ENCODE results near the gene CNTN6.

The CNTN6 gene

DNA sequence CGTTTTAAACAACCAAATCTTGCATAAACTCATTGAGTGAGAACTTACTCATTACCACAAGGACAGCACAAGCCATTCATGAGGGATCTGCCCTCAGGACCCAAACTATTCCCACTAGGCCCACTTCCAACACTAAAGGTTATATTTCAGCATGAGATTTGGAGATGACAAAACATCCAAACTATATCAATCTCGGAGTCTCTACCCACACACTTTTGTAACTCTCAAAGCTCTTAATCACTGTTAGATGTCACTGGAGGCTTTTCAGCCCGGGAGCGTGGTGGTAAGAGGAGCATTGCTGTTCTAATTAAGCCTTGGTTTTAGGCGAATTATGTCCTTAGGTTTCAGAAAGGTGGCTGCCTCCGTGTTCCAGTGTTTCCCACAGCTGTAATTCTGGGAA, 86.3 kb downstream of the CNTN6 start:
- no peaks in the 10 kb centered on the region for H3K36me3 ChIP-seq (ENCODE audit: control insufficient read depth in 2 of 2, insufficient read depth in 1 of 2, low read length in 2 of 2)
- H3K4me1 ChIP-seq (ENCODE audit: control insufficient read depth, insufficient read depth, low read length) = no peaks in the 10 kb centered on the region
- ChIA-PET POLR2A (no interaction called here), CTCF (no interaction called here)
- no peak for TF ChIP-seq ZNF140 (tag by site-specific recombination; IDR thresholded peaks at IDR 0.05)
- TF ChIP-seq, protein P1, sequence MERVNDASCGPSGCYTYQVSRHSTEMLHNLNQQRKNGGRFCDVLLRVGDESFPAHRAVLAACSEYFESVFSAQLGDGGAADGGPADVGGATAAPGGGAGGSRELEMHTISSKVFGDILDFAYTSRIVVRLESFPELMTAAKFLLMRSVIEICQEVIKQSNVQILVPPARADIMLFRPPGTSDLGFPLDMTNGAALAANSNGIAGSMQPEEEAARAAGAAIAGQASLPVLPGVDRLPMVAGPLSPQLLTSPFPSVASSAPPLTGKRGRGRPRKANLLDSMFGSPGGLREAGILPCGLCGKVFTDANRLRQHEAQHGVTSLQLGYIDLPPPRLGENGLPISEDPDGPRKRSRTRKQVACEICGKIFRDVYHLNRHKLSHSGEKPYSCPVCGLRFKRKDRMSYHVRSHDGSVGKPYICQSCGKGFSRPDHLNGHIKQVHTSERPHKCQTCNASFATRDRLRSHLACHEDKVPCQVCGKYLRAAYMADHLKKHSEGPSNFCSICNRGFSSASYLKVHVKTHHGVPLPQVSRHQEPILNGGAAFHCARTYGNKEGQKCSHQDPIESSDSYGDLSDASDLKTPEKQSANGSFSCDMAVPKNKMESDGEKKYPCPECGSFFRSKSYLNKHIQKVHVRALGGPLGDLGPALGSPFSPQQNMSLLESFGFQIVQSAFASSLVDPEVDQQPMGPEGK (tag by site-specific recombination; IDR thresholded peaks at IDR 0.05) = no peak
- no peak for TF ChIP-seq ZNF785 (tag by site-specific recombination; IDR thresholded peaks at IDR 0.05)
- TF ChIP-seq SCRT2 (tag by site-specific recombination; IDR thresholded peaks at IDR 0.05) = no peak
- no peak for TF ChIP-seq ZBTB8A (tag by site-specific recombination; IDR thresholded peaks at IDR 0.05)
- no peak for TF ChIP-seq ZNF16 (tag by site-specific recombination; IDR thresholded peaks at IDR 0.05; ENCODE audit: low read depth)
- no peak for TF ChIP-seq PRDM6 (tag by site-specific recombination; IDR thresholded peaks at IDR 0.05)
- TF ChIP-seq ZNF837 (tag by site-specific recombination; IDR thresholded peaks at IDR 0.05) = no peak
- no peak for TF ChIP-seq ZNF221 (tag by site-specific recombination; IDR thresholded peaks at IDR 0.05; ENCODE audit: borderline replicate concordance)
- no peak for TF ChIP-seq ATF2 (tag by site-specific recombination; IDR thresholded peaks at IDR 0.05; ENCODE audit: low read depth)
- no peaks in the 10 kb centered on the region for H3K9me3 ChIP-seq (ENCODE audit: control insufficient read depth, insufficient read depth, low read depth, low read length)
- no peak overlapping the region for H3K4me3 ChIP-seq (ENCODE audit: low read depth, low read length)
- H3K27ac ChIP-seq (ENCODE audit: extremely low read depth, low read depth, low read length) = no peak overlapping the region

GRCh38 chr3:1183320-1184048, 90.7 kb downstream of the CNTN6 start:
- Histone ChIP-seq H3K4me1 (ENCODE audit: control insufficient read depth, insufficient read depth, low read length) (no peaks in the 10 kb centered on the region), H3K9me3 (ENCODE audit: control insufficient read depth, insufficient read depth, low read depth, low read length) (no peaks in the 10 kb centered on the region), H3K27ac (ENCODE audit: extremely low read depth, low read depth, low read length) (no peak overlapping the region), H3K36me3 (ENCODE audit: control insufficient read depth in 2 of 2, insufficient read depth in 1 of 2, low read length in 2 of 2) (no peaks in the 10 kb centered on the region), H3K4me3 (ENCODE audit: low read depth, low read length) (no peak overlapping the region)
- CTCF ChIA-PET = no interaction called here
- POLR2A ChIA-PET = no interaction called here
- TF ChIP-seq ZNF518A (tag by site-specific recombination; conservative IDR thresholded peaks at IDR 0.05; ENCODE audit: low read depth) (no peak), ZNF561 (tag by site-specific recombination; IDR thresholded peaks at IDR 0.05; ENCODE audit: borderline replicate concordance) (no peak), ZNF19 (tag by site-specific recombination; IDR thresholded peaks at IDR 0.05; ENCODE audit: low read depth) (no peak), ZNF510 (tag by site-specific recombination; IDR thresholded peaks at IDR 0.05; ENCODE audit: insufficient replicate concordance) (no peak), KLF17 (tag by site-specific recombination; IDR thresholded peaks at IDR 0.05) (no peak), ZNF629 (tag by site-specific recombination; IDR thresholded peaks at IDR 0.05) (no peak), SALL2 (tag by site-specific recombination; IDR thresholded peaks at IDR 0.05; ENCODE audit: borderline replicate concordance) (no peak), OSR2 (tag by site-specific recombination; IDR thresholded peaks at IDR 0.05) (no peak), ZNF157 (tag by site-specific recombination; IDR thresholded peaks at IDR 0.05) (no peak), YY1 (tag by site-specific recombination; IDR thresholded peaks at IDR 0.05) (no peak), ZNF549 (tag by site-specific recombination; IDR thresholded peaks at IDR 0.05) (no peak), ZNF146 (tag by site-specific recombination; IDR thresholded peaks at IDR 0.05) (no peak), ZNF623 (tag by site-specific recombination; IDR thresholded peaks at IDR 0.05) (no peak), KLF10 (tag by site-specific recombination; IDR thresholded peaks at IDR 0.05) (no peak), ZNF423 (tag by site-specific recombination; IDR thresholded peaks at IDR 0.05) (no peak)

Measured in HEK293 (cell line).